Tibial artery (tissue), 4 donors: ENCODE measurements around the gene SAMM50.
A peak's percentile ranks its signal among the peaks of the same experiment; 100 is the strongest.

Experiments used
- DNase-seq, 2 donors: peaks; one replicate each; pipeline ENCODE4 v3.0.0-alpha.2; 2019
- H3K27ac ChIP-seq, 2 donors: fragments of 200-600 bp; sonication (generic) in 1 of 2; 1 replicate in 1 of 2; 2 replicates in 1 of 2; pipeline ENCODE4 v1.5.1; 2018 to 2019; ENCODE audit warnings: mild to moderate bottlenecking in 1 of 2
- H3K27me3 ChIP-seq, 2 donors: fragments of 200-600 bp; sonication (generic) in 1 of 2; one replicate each; pipeline versions ENCODE4 v1.5.1 to v1.6.0; 2016 to 2019
- H3K36me3 ChIP-seq, 3 donors: fragments of 200-600 bp; sonication (generic) in 2 of 3; one replicate each; pipeline ENCODE4 v1.5.1; 2016 to 2019; ENCODE audit warnings: mild to moderate bottlenecking in 2 of 3
- H3K4me1 ChIP-seq, 4 donors: fragments of 200-600 bp; sonication (generic) in 2 of 4; 1 replicate in 3 of 4; 2 replicates in 1 of 4; pipeline ENCODE4 v1.5.1; 2016 to 2019
- H3K4me3 ChIP-seq, 2 donors: fragments of 200-600 bp; sonication (generic) in 1 of 2; 1 replicate in 1 of 2; 2 replicates in 1 of 2; pipeline ENCODE4 v1.5.1; 2018 to 2019; ENCODE audit warnings: mild to moderate bottlenecking in 2 of 2
- H3K9me3 ChIP-seq, 3 donors: fragments of 200-600 bp; sonication (generic) in 1 of 3; one replicate each; pipeline ENCODE4 v1.5.1; 2016 to 2019
- CTCF ChIP-seq, 2 experiments: fragments of 200-600 bp in 1 of 2; fragments of 450-650 bp in 1 of 2; IDR thresholded peaks; one replicate each; pipeline ENCODE4 v1.5.1; 2017 to 2019; ENCODE audit warnings: antibody characterized with exemption in 2 of 2, mild to moderate bottlenecking in 1 of 2, moderate library complexity in 1 of 2
- intact Hi-C: fragments of 100-400 bp; cut with DNase I; formaldehyde crosslinking; loops from one replicate; pipeline ENCODE4 v1.15.0; 2023; ENCODE audit warnings: low total_unique reads

SAMM50 gene

GRCh38 chr22:43946384-43946667 lies 8.9 kb upstream of the SAMM50 start:
- intact Hi-C loops: no loop called here
- Histone ChIP-seq H3K9me3 (peaks cover 0 to 3% (median 0%) of the 10 kb centered on the region in 3 donors), H3K27ac (no peak overlapping the region), H3K27me3 (peaks cover 0 to 25% of the 10 kb centered on the region in 2 donors), H3K4me3 (no peak overlapping the region), H3K4me1 (no peaks in the 10 kb centered on the region), H3K36me3 (no peaks in the 10 kb centered on the region)
- no peak for DNase-seq
- TF ChIP-seq CTCF (IDR thresholded peaks at IDR 0.05): no peak

GRCh38 chr22:43948836-43949406 lies 6.3 kb upstream of the SAMM50 start:
- H3K36me3 ChIP-seq: no peaks in the 10 kb centered on the region
- no peaks in the 10 kb centered on the region for H3K4me1 ChIP-seq
- DNase-seq: no peak
- H3K4me3 ChIP-seq: no peak overlapping the region
- intact Hi-C loops: no loop called here
- no peaks in the 10 kb centered on the region for H3K9me3 ChIP-seq
- peaks cover 0 to 37% of the 10 kb centered on the region in 2 donors for H3K27me3 ChIP-seq
- H3K27ac ChIP-seq: no peak overlapping the region
- no peak for TF ChIP-seq CTCF (IDR thresholded peaks at IDR 0.05)

- no peak overlapping the region for H3K4me3 ChIP-seq
- H3K36me3 ChIP-seq: no peaks in the 10 kb centered on the region
- DNase-seq: no peak
- H3K4me1 ChIP-seq: peaks cover 0 to 15% (median 10%) of the 10 kb centered on the region in 4 donors
- intact Hi-C loops: no loop called here
- no peak overlapping the region for H3K27ac ChIP-seq
- no peak for TF ChIP-seq CTCF (IDR thresholded peaks at IDR 0.05)
- H3K9me3 ChIP-seq: no peaks in the 10 kb centered on the region
- peaks cover 0 to 16% of the 10 kb centered on the region in 2 donors for H3K27me3 ChIP-seq
Observed at GRCh38 chr22:43951391-43951790, 3.9 kb upstream of the SAMM50 start.

- no peak for TF ChIP-seq CTCF (IDR thresholded peaks at IDR 0.05)
- Histone ChIP-seq H3K4me3 (no peak overlapping the region), H3K36me3 (no peaks in the 10 kb centered on the region), H3K27ac (no peak overlapping the region), H3K4me1 (peaks cover 0 to 21% (median 15%) of the 10 kb centered on the region in 4 donors), H3K27me3 (peaks cover 0 to 14% of the 10 kb centered on the region in 2 donors), H3K9me3 (no peaks in the 10 kb centered on the region)
- DNase-seq: no peak
- intact Hi-C loops: no loop called here
Observed at GRCh38 chr22:43951966-43952365, 3.3 kb upstream of the SAMM50 start.

GRCh38 chr22:43953988-43954785 lies 1.1 kb upstream of the SAMM50 start:
- no peak for DNase-seq
- intact Hi-C loops: no loop called here
- Histone ChIP-seq H3K4me3 (peak overlapping the region; percentile 79 to 98), H3K27me3 (peaks cover 0 to 12% of the 10 kb centered on the region in 2 donors), H3K36me3 (no peaks in the 10 kb centered on the region), H3K9me3 (no peaks in the 10 kb centered on the region), H3K27ac (peak overlapping the region in 1 of 2 donors; percentile 81), H3K4me1 (peaks cover 0 to 29% (median 24%) of the 10 kb centered on the region in 4 donors)
- TF ChIP-seq CTCF (IDR thresholded peaks at IDR 0.05): no peak
